GM18502 (cell line): ENCODE measurements around the gene GBX2.

Source experiments
- ATAC-seq: cut with Tn5 transposase; IDR thresholded peaks from one replicate; pipeline ENCODE4 v1.9.1; 2021; ENCODE audit warnings: mild to moderate bottlenecking; ENCODE audit not compliant: unreplicated experiment, poor library complexity

Gene GBX2

DNA sequence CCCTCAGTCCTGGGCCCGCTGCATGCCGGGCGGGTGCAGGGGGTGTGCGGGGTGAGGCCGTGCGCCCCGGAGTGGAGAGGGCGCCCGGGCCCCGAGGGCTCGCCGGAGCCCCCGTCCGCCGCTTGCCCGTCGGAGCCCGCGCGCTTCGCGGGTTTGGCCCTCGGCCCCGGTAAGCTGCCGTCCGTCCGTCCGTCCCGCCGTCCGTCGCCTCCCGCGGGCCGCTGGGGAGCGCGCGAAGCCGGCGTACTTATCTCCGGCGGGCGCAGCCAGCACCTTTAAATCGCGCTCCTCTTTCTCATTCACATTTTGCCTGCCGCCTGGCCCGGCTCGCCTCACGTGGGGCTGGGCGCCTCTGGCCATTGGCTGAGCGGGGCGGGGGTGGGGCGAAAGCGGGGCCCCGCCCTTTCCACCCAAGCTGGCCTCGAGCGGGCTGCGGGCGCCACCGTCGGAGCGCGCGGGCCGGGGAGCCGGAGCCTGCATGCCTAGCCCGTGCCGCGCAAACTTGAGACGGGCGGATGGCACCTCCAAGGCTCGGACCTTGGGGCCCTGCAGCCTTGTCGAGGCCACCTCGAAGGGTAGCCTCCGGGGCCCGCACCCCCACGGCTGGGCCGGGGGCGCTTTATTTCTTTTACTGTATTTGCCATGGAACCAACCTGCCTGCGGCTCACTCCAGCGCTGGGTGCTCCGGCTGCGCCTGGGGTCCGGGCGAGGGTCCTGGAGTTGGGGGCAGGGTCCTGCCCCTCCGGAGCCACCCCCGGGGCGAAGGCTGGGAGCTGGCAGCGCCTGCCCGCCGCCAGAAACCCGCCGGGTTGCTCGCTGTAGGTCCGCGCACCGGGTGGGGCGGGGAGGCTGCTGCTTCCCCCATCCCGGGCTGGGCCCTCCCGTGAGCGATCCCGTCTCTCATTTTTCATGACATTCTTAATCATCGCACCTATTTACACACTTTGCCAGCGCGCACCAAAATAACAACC, at the start of gene GBX2:
Gene GBX2, minus strand, starts transcription at position 277 of the 971 bp plus-strand sequence. CDS start 415 bp downstream, outside the sequence.
- no peak for ATAC-seq

DNA sequence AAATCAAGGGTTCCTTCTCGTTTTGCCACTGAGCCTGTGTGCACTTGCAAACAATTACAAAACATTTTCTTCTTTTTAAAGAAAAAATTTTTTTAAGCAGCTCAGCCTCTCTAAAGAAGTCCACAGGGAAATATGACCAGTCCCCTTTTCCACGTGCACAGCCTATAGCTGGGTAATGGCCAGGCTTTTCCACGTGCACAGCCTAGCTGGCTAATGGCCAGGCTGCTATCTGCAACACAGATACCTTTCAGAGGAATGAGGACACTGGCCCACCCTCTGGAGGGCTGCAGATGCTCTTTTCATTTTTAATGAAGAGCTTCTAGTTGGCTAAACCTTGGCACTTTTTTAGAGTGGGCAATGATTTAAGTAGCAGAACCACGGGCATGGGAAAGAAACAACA, 49.7 kb upstream of the GBX2 start:
- no peak for ATAC-seq

DNA sequence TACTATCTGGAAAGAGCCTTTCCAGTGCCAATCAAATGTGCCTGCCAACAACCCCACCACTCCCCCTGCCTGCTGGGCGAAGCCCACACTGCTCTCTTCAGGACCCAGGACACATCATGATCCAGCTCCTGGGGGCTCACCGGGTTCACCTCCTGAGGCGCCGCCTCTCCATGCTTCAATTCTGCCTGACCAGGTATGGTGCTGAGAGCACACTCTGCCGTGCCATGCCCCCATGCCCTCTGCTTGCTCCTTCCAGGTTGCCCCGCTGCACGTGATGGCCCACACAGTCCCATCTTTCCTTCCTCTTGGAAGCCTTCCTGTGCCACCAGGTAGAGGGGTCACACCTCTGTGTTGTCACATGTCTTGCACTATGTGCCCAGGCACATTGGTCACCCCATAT, 48.5 kb upstream of the GBX2 start:
- no peak for ATAC-seq

DNA sequence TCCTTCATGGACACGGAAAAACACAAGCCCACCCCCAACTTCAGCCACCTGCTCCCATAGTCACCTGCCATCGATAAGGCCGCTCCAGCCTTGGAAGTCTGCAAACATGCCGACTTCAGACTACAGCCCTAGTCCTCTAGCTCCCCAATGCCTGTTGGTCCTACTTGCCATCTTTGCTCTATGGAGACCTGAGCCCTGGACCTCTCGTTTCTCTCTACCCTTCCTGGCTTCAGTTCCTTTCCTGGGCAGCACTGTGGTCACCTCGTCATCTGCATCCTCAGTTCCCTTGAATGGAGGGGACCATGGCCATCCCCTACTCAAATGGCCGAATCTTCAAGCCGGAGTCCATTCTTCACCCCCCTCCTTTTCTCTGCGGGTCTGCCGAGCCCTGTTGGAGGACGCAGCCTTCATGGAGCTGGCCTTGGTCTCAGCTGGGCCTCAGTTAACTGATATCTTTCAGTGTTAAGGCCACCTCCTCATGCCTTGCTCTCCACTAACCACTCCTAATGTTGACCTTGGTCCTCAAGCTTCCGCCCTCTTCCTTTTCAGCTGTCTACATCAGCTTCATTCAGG, 47.7 kb upstream of the GBX2 start:
- no peak for ATAC-seq

DNA sequence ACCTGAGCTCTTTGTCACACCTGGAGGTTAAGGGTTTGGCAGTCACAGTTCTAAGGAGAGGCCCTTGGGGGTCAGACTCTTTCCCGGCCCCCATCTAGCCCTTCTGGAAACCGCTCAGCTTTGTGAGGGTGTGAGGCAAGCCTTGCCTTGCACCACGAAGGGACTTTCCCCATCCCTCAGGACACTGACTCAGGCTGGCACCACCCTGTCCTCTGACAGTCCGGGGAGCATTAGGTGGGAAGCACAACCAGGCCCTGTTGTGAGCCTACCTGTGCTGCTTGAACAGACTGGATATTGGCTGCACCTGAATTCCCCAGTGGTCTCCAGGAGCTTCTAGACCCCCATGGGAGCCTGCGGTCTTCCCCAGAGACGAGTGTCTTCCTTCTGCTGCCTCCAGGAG, 47.0 kb upstream of the GBX2 start:
- ATAC-seq: no peak

DNA sequence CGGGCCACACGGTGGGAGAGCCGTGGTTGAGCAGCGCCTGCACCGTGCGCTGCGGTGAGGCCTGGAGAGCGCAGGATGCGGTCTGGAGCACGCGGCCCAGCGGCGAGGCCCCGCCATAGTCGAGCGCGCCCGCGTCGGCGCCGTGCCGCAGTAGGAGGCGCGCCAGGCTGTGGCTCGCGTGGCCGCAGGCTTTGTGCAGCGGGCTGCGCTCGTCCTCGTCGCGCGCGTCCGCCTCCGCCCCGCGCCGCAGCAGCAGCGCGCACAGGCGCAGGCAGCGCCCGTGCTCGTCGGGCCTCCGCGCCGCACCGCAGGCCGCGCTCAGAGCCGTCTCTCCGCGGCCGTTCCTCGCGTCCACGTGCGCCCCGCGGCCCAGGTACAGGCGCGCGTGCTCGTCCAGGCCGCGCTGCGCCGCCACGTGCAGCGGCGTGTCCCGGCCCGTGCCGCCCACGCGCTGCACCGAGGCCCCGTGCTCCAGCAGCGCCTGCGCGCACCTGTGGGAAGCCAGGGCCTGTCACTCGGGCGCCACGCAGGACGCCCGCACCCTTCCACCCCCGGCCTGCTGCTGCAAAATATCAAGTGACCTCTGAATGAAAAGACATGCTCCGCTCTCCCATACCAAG, 46.3 kb upstream of the GBX2 start:
- ATAC-seq: no peak

DNA sequence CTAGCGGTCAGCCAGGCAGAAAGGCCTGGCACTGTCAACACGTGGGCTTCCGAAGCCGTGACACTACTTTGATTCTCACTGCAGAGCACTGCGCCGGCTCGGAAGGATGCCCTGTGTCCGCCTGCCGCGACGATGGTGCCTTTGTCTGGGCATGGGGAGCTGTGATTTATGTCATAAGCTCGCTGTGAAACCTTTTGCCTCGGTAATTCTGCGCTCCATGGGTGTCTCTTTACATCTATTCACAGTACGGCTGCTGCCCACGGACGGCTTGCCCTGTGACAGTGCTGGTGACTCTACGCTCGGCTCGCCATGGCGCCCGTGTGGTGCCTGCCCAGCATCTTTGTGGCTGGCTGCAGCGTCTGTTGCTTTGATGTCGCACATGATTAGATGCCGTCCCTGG, 43.1 kb upstream of the GBX2 start:
- no peak for ATAC-seq

DNA sequence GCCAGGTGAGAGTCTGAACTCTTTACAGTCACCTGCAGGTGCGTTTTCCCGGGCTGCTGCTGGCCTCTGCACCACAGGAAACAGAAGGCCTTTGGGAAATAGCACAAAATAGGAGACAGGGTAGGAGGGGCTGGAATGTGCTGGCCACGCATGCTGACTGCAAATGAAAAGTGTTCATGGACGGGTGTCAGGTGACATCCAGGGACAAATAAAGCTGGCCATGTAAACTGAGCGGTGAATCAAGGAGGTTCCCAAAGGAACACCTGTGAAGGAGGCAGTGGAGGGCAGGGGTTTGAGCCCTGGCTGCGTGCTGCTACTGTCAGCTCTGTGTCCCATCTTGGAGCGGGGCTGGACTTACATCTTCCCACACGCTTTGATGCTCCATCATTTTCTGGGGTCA, 42.4 kb upstream of the GBX2 start:
- no peak for ATAC-seq

DNA sequence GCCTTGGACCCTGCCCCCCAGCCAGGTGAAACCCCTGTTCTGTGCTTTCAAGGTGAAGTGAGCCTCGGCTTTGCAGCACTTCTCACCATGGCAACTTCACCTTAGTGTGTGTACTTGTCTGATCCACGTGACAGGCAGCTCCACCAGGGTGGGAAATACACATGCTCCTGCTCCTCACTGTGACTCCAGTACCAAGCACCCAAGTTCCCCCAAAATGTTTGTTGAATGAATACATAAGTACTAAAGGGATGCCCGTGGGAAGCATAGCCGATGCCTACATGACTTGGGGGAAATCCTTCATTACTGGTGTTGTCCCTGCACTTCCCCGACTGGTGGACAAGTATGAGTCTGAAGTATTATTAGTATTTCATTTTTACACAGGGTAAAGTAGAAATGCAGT, 41.8 kb upstream of the GBX2 start:
- ATAC-seq: no peak

DNA sequence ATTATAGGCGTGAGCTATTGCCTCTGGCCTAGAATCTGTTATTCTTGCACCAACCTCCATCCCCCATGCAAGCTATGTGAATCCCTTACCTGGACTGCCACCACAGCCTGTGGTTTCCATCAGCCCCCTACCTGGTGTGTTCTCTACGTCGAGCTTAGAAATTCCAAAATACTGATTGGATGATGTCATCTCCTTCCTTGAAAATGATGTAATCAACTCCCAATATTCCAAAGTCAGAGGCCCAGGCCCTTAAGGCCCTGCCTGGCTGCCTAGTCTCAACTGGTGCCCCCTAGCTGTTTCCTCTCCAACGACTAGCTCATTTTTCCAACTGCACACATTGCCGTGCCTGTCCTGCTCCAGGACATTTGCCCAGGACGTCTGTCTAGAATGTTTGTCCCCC, 41.3 kb upstream of the GBX2 start:
- ATAC-seq: no peak

DNA sequence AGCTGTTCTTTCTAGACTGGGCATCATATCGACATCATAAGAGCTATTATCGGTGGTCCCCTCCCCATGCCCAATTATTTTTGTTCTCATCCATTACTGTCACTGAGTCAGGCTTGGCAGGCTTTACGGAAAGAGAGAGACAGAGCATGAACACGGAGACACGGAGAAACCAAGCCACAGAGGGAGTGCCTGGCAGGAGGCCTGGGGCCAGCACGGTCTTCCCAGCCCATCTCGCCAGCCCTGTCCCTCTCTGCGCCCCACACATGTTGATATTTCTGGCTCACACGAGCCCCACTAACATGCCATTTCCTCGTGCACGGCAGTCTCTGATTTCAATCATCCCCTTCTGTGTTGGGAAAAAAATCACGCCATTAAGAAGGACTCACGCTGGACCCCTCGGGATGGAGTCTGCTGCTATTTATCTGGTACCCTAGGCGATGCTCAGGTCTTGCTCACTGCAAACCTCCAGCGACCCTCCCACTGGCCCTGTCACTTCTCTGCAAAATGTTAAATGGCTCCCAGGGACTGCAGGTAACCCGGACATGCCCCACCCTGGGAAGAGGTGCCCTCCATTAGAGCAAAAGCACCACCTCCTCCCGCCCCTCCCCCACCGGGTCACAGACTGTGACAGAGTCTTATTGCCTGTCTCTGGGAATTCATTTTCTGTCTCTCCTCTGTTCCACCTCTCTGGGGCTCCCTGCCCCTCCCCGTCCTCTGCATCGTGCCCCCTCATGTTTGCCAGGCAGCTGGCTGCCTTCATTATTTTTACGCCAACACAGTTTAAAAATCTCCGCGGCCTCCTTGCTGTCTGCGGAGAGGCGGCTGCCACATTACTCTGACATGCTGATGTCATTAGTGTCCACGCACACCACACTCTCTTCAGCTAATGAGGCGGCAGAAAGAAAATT, 40.1 kb upstream of the GBX2 start:
- no peak for ATAC-seq

DNA sequence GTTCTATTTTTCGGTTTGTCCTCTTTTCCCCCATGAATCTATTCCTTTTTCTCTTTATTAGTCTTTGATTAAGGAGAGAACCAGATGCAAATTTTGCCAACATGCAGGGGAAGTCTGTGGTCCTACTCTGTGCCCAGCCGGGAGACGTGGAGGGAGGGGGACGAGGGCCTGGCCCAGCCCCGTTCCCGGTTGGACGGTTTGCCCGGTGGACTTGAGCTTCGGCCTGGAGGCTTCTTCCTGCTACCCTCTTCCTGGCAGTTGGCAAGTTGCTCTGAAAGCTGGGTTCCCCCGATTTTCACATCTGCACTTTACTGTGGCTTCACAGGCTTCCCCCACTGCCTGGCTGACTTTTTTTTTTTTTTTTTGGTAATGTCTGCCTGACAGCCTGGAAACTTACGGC, 39.3 kb upstream of the GBX2 start:
- no peak for ATAC-seq

DNA sequence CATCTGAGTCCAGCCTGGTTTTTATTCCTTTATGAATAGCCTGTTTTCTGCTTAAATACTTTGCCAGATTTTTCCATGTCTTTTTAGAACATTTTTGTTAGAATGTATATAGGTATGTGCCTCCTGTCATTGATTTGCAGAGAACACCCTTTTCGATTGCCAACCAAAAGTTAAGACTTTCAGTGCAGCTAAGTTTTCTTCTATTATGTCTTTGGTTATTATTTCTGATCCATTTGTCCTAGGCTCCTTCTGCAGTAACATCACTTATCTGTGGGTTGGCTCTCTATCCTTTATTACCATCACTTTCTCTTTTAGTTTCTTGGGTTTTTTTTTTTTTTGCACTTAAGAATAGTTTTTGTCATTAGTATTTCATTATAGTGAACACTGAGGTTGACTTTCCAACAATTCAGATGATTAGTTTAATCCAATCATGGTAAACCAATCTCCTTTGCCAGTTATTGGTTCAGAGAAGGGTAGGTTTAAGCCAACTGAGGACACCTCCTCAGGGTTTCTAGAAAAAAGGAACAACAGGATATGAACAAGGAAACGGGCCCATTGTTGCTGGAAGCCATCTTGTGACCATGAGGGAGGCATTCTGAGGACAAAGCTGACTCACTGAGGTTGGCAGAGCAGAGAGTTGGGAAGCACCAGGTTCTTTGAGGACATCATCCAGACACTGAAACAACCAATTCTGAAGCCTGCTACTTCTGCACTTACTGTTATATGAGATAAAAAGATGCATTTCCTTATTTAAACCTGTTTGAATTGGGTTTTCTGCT, 37.9 kb upstream of the GBX2 start:
- no peak for ATAC-seq

DNA sequence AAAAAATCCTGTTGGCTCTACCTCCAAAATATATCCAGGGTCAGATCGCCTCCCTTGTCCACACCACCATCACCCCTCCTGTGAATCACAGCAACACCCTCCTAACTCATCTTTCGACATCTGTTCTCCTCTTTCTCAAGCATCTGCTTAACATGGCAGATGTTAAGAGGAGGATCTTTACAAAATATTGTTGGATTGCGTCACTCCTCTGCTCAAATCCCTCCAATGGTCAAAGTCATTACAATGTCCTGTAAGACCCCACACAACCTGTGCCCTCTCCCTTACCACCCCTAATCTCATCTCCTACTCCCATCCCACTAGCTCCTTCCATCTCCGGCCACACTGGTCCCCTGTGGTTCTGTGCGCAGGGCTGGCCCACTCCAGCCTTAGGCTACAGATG, 36.8 kb upstream of the GBX2 start:
- no peak for ATAC-seq

DNA sequence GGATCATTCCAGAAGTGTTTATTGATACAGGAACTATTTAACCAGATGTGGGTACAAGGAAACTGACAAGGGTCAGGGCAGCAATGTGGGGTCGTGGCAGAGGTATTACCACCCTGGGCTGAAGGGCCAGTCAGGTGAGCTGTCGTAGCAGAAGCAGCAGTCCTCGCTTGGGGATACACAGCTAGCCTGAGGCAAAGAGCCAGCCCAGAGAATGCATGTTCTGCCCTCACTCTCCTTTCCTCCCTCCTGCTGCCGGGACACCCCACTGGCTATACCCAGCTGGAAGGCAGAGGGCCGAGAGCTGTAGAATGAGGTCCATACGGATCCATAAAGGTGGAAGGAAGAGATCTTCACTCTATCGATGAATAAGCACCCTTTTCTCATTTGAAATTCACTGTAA, 32.2 kb upstream of the GBX2 start:
- no peak for ATAC-seq

DNA sequence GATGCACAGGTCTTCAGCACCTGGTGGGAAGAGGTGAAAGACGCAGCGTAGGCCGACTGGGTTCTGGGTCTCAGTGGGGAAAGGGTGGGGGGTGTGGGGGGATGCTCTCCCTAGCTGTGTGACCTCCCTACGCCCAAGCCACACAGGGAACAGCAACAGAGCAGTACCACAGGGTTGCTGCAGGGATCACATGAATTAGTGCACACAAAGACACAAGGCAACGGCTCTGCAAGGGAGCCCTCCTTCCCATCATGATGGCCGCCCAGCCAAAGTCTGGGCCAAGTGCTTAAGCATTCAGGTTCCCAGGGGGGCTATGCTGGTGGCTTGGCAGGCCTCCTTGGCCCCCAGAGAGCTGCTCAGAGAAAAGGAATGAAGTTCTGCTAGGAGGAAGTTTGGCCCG, 28.2 kb upstream of the GBX2 start:
- ATAC-seq: no peak

DNA sequence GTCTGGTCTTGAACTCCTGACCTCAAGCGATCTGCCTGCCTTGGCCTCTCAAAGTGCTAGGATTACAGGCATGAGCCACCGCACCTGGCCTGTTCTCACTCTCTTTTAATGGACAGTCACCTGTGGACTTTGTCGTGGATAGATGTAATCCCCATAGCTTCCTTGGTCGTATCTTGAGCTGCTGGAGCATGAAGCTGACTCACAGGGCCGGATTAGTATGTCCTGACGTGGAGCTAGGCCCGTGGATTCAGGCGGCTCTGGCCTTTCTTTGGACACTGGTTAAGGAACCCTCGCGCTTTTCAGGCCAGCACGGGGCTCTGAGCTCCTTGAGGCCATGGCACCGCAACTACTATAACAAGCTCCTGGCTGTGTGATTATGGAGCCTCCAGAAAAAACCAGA, 27.5 kb upstream of the GBX2 start:
- no peak for ATAC-seq

DNA sequence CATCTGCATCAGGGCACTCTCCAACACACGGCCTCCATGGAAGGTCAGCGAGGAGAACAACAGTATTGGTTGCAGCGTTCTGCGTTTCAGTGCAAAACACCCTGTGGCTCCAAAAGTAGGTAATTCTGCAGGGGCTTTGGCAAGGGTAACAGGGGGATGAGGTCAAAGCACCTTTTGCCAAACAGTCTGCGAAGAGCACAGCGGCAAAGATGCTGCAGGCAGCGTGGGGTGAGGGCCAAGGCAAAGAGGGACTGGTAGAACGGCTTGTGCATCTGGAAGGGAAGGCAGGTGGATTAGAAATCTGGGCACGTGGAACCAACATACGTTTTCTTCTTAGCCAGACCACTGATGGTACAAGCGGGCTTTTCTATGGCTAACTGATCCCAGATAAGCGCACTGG, 26.6 kb upstream of the GBX2 start:
- ATAC-seq: no peak

DNA sequence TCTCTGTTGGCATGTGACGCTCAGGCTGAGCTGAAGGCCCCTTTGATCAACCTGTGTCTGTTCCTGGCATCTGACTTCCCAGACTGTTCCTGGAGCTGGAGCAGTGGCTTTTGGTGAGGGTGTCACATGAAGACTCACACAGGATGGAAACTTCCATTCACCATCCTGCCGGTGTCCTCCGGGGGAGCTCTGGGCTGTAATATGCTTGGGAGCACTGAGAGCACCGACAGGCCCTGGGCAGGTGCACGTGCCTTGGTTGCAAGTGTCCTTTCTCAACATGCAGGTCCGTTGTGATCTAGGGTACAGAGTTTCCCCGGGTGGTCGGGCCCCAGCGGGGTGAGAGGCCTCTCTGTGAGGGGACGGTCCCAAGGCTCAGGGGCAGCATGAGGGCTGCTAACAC, 24.8 kb upstream of the GBX2 start:
- no peak for ATAC-seq

DNA sequence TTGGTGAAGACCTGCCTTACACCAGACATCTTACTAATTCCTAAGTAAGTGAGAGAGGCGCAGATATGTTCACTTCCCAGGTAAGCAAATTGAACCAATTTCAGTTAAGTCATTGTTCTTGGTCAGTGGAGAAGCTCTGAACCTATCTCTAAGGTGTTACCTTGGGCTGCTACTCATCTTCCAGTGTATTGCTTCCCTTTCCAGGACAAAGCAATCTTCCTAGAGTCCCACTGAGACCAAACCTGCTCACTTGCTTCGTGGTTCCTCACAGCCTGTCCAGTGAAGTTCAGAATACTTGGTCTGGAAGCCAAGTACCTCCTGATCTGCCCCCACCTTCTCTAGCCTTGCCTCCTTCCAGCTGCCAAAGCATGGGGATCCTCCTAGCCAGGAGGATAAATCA, 22.5 kb upstream of the GBX2 start:
- ATAC-seq: no peak
